Brain microvascular endothelial cell (primary cell): ENCODE results near the gene CLDN19.
A peak's percentile ranks its signal among the peaks of the same experiment; 100 is the strongest.

Experiments
- DNase-seq: peaks from one replicate; pipeline ENCODE4 v3.0.0-alpha.2; 2020
- H3K27ac ChIP-seq: fragments of 250-450 bp; sonication (Bioruptor Pico); 2 replicates; pipeline ENCODE4 v1.5.1; 2020; ENCODE audit warnings: mild to moderate bottlenecking, moderate library complexity
- H3K27me3 ChIP-seq: fragments of 250-450 bp; sonication (Bioruptor Pico); replicated peaks from 2 replicates; pipeline ENCODE4 v1.5.1; 2020; ENCODE audit warnings: mild to moderate bottlenecking
- H3K36me3 ChIP-seq: fragments of 250-450 bp; sonication (Bioruptor Pico); replicated peaks from 2 replicates; pipeline ENCODE4 v1.5.1; 2020; ENCODE audit warnings: mild to moderate bottlenecking
- H3K4me3 ChIP-seq: 2 replicates; pipeline ENCODE4 v1.5.1; 2011; ENCODE audit warnings: low read depth, mild to moderate bottlenecking, control low read depth, low read length, moderate library complexity
- in situ Hi-C: cut with HindIII; loops from 2 replicates; pipeline ENCODE4 v1.10.0; 2017; ENCODE audit warnings: low sequenced_read_pairs, low pct_ligation_motif_present
- TF ChIP-seq, protein P1 (sequence below): IDR thresholded peaks from 2 replicates; pipeline ENCODE4 v1.5.1; 2011; ENCODE audit warnings: low read depth, mild to moderate bottlenecking, moderate library complexity, low read length, control low read depth, inconsistent platforms; ENCODE audit errors: missing control alignments

Gene CLDN19

DNA sequence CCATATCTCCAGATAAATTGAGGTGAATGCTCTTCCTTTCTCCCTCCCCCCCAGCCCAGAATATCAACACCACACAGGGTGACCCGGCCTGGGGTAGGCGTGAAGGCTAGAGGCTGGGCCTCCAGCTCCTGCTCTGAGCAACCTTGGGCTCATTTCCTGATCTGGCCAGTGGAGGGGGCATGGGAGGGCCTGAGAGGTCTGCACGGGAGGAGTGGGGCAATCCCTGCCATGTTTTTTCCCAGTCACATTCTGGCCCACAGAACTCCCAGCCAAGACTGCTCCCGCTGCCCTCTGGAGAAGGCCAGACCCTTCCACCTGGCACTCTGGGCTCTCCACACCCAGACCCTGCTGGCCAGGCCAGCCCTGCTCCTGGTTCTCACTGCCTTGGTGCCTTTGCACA, 3.9 kb downstream of the CLDN19 start:
- DNase-seq, result no peak
- H3K27me3 ChIP-seq, result no peaks in the 10 kb centered on the region
- in situ Hi-C loops, result no loop called here

DNA sequence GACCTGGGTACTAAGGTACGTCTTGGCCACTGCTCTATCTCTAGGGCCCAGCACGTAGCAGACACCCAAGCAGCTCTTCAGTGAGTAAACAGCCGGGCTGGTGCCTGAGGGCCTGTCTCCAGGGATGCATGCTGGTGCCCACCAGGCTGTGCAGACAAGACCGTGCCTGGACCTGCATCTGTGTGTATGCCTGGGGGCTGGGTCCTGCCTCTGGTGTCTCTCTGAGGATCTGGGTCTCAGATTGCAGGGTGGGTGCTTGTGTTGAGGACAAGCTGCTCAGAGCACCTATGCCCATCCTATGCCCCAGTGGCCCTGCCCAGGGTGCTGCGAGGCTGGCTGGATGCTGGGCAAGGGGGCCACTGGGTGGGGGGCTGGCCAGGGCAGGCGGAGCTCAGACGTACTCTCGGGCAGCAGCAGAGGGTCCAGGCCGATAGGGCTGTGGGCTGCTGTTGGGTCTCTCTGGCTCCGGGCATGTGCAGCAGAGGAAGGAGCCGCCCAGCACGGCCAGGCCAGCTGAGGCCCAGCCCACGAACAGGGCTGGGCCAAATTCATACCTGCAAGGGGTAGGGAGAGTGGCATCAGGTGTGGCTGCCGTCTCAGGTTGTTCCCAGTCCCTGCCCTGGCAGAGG, 4.4 kb downstream of the CLDN19 start:
- DNase-seq, result no peak
- Histone ChIP-seq H3K36me3 (no peaks in the 10 kb centered on the region), H3K27me3 (no peaks in the 10 kb centered on the region), H3K27ac (no peak overlapping the region), H3K4me3 (no peak overlapping the region)
- TF ChIP-seq, protein P1, sequence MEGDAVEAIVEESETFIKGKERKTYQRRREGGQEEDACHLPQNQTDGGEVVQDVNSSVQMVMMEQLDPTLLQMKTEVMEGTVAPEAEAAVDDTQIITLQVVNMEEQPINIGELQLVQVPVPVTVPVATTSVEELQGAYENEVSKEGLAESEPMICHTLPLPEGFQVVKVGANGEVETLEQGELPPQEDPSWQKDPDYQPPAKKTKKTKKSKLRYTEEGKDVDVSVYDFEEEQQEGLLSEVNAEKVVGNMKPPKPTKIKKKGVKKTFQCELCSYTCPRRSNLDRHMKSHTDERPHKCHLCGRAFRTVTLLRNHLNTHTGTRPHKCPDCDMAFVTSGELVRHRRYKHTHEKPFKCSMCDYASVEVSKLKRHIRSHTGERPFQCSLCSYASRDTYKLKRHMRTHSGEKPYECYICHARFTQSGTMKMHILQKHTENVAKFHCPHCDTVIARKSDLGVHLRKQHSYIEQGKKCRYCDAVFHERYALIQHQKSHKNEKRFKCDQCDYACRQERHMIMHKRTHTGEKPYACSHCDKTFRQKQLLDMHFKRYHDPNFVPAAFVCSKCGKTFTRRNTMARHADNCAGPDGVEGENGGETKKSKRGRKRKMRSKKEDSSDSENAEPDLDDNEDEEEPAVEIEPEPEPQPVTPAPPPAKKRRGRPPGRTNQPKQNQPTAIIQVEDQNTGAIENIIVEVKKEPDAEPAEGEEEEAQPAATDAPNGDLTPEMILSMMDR, result no peak
- in situ Hi-C loops, result no loop called here

More for the DNA sequence above, 3.9 kb downstream of the CLDN19 start:
- no peaks in the 10 kb centered on the region for H3K36me3 ChIP-seq
- TF ChIP-seq, protein P1, result peak; percentile 65
- no peak overlapping the region for H3K27ac ChIP-seq
- H3K4me3 ChIP-seq, result no peak overlapping the region

DNA sequence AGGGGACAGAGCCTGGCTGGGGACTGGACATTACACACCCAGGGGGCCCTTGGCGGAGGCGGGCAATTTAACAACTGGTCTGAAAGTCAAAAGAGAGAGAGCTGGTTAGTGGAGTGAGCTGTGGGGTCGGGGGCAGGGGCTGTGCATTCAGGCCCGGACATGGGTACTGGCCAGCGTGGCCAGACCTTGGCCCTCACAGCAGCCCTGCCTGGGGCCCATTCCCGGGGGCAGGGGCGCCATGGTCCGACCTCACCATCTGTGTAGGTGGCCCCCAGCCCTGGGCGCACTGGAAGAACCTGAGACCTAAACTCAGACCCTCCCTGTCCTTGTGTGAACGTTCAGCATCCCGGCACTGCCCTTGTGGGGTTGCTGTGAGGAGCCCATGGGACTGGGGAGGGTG, 5.0 kb downstream of the CLDN19 start:
- Histone ChIP-seq H3K4me3 (no peak overlapping the region), H3K27me3 (no peaks in the 10 kb centered on the region), H3K36me3 (no peaks in the 10 kb centered on the region), H3K27ac (no peak overlapping the region)
- in situ Hi-C loops, result no loop called here
- no peak for DNase-seq
- TF ChIP-seq, protein P1, result no peak

DNA sequence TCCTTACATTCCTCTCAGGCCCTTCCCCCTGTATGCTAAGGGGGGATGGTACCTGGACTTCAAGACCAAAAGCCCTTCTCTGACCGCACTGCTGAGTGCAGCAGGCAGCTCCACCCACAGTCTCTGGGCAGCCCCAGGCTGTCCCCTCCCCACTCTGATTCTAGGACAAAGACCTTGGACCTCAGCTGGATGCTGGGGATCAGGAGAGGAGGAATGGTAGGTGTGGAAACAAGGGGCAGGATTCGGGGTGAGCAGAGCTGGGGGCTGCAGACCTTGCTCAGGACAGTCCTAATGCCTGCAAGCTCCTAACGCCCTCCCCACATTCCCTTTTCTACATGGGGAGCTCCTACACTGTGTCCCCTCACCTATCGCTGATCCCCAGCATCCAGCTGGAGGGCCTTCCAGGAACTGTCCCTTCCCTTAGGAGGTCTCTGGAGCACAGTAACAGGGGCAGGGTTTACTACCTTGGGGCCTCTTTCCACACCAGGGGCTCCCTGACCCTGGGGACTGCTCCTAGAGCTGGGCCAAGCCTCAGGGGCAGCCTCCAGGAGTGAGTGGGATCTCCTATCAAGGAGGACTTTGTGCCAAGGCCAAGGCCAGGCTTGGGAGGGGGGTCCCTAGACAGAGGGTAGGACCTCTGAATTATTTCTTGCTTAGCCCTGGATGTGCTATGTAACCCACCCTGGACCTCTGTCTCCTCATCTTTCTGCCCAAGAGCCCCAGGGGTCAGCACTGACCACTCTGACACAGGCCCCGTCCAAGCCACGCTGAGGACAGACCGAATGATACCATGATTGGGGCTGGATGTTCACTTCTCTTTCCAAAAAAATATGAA, 5.6 kb downstream of the CLDN19 start:
- no peak overlapping the region for H3K4me3 ChIP-seq
- H3K27ac ChIP-seq, result no peak overlapping the region
- no peaks in the 10 kb centered on the region for H3K27me3 ChIP-seq
- in situ Hi-C loops, result no loop called here
- no peak for DNase-seq
- H3K36me3 ChIP-seq, result no peaks in the 10 kb centered on the region
- TF ChIP-seq, protein P1, result no peak

DNA sequence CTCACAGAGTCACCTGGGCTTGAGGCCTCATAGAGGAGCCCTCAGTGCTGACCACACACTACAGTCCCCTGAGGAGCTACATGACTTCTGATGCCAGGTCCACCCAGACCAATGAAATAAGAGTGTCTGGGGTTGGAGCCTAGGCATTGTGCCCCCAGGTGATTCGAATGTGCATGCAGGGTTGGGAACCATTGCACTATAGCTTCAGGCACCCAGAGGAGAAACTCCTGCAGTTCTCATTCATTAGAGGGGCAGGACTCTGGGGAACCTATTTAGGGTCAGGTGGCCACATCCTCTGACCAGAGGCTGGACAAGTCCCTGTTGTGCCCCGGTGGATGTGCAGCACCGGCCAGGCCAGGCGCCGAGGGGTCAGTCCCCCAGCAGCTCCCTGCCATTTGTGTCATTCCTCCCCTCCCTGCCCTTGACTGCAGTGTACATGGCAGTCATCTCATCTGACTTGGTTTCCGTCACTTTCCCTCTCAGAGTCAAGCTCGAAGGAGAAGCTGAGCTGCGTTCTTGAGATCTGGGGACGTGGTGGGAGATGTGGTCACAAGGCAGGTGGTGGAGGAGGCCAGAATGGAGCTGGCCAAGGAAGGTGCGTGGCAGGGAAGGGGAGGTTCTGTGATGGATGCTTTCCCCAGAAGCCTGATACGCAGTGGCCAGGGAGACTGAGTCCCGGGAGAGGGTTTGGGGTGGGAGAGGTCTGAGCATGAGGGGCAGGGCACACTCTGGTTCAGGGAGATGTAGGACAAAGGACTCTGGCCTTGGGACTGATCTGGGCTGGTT, 6.4 kb downstream of the CLDN19 start:
- TF ChIP-seq, protein P1, result no peak
- Histone ChIP-seq H3K27me3 (no peaks in the 10 kb centered on the region), H3K4me3 (no peak overlapping the region), H3K27ac (no peak overlapping the region), H3K36me3 (no peaks in the 10 kb centered on the region)
- DNase-seq, result no peak
- in situ Hi-C loops, result no loop called here
